Adrenal gland (tissue), 5 donors: ENCODE measurements around the gene CDK17.

Experiments used
- CTCF ChIP-seq, 6 experiments: fragments of 450-650 bp in 4 of 6; fragments of 200-600 bp in 2 of 6; sonication (generic) in 1 of 6; IDR thresholded peaks; 1 replicate in 5 of 6; 2 replicates in 1 of 6; pipeline versions ENCODE4 v1.5.1 to v1.8.0; 2016 to 2021; ENCODE audit warnings: antibody characterized with exemption in 6 of 6, mild to moderate bottlenecking in 2 of 6, moderate library complexity in 1 of 6
- POLR2A ChIP-seq, 2 donors: fragments of 450-650 bp; IDR thresholded peaks; one replicate each; pipeline ENCODE4 v1.6.1; 2017; ENCODE audit warnings: antibody characterized with exemption in 2 of 2, mild to moderate bottlenecking in 2 of 2, moderate library complexity in 1 of 2
- donor health status: DM: no; HTN: no; CAD: no.

GRCh38 chr12:96398424-96399119 lies 1.7 kb downstream of the CDK17 start:
- TF ChIP-seq CTCF (IDR thresholded peaks at IDR 0.05): no peak
- TF ChIP-seq POLR2A (IDR thresholded peaks at IDR 0.05): no peak
